GM12891 (cell line): Measurements from ENCODE around the gene RRAS.

Experiments used
- POLR2A ChIP-seq: IDR thresholded peaks from 2 replicates; pipeline ENCODE4 v1.6.1; 2011; ENCODE audit warnings: low read depth, low read length, control low read depth
- POLR2AphosphoS5 ChIP-seq: IDR thresholded peaks from 2 replicates; pipeline ENCODE4 v1.6.1; 2011; ENCODE audit warnings: low read depth, low read length, control low read depth

DNA sequence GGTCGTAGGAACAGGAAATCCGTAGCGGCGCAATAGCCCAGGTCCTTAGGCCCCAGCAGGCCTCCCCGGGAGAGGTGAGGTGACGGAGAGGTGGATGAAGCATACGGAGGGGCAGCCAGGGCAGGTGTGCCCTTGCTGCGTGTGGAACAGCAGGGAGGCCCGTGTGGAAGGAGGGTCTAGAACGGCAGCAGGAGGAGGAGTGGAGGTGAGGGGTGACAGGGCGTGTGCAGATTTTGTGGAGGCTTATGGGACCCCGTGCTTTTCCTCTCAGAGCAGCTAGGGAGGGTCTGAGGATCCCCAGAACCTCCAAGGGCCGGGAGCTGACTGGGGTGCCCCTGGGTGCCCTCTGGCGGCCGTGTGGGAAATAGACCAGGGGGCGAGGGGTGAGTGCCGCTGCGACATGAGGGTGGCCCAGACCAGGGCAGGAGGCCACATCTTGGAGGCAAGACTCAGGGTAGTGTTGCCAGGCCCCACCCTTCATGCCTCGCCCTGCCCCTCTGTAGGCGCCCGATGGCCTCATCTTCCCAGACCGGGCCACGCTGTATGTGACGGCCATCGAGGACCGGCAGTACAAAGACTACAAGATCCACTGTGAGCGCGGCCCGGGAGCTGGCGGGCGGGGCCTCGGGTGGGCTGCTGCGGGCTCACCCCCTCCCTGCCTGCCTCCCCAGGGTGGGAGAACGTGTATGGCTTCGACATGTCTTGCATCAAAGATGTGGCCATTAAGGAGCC is 44.5 kb upstream of the RRAS start:
- TF ChIP-seq POLR2A (peak; percentile 66), POLR2AphosphoS5 (peak; percentile 66; the same call in 1 of the 2 replicates)
